Gastrocnemius medialis (tissue), 4 donors: ENCODE results near the gene CCDC127.

Experiments used
- POLR2A ChIP-seq, 2 donors: fragments of 450-650 bp; IDR thresholded peaks; one replicate each; pipeline ENCODE4 v1.6.1; 2017; ENCODE audit warnings: antibody characterized with exemption in 2 of 2, mild to moderate bottlenecking in 2 of 2, moderate library complexity in 2 of 2
- TF ChIP-seq, protein P1 (sequence below), 5 experiments: fragments of 450-650 bp in 3 of 5; fragments of 200-600 bp in 2 of 5; sonication (generic) in 2 of 5; IDR thresholded peaks in 4 of 5; conservative IDR thresholded peaks in 1 of 5; 1 replicate in 4 of 5; 2 replicates in 1 of 5; pipeline ENCODE4 v1.5.1; 2016 to 2019; ENCODE audit warnings: antibody characterized with exemption in 5 of 5, mild to moderate bottlenecking in 3 of 5, moderate library complexity in 3 of 5

GRCh38 chr5:178110-178509, 39.8 kb downstream of the CCDC127 start:
- TF ChIP-seq, protein P1, sequence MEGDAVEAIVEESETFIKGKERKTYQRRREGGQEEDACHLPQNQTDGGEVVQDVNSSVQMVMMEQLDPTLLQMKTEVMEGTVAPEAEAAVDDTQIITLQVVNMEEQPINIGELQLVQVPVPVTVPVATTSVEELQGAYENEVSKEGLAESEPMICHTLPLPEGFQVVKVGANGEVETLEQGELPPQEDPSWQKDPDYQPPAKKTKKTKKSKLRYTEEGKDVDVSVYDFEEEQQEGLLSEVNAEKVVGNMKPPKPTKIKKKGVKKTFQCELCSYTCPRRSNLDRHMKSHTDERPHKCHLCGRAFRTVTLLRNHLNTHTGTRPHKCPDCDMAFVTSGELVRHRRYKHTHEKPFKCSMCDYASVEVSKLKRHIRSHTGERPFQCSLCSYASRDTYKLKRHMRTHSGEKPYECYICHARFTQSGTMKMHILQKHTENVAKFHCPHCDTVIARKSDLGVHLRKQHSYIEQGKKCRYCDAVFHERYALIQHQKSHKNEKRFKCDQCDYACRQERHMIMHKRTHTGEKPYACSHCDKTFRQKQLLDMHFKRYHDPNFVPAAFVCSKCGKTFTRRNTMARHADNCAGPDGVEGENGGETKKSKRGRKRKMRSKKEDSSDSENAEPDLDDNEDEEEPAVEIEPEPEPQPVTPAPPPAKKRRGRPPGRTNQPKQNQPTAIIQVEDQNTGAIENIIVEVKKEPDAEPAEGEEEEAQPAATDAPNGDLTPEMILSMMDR (IDR thresholded peaks at IDR 0.05 in 4 of 5, conservative IDR thresholded peaks at IDR 0.05 in 1 of 5), result no peak
- TF ChIP-seq POLR2A (IDR thresholded peaks at IDR 0.05), result no peak
